OCI-LY7 (cell line): ENCODE results near the gene SLC9A7. TPM values are rescaled to one million over a fixed set of nuclear protein-coding genes. Genes with fewer than 3 reads are reported as not detected.

Experiments used
- BruUV-seq: library from RNA; stranded (reverse); fragments of 400-500 nt; replicated peaks from 2 replicates; lab custom pipeline; 2021; lab: Mats Ljungman, UMichigan
- CTCF ChIA-PET: fragments of 300-600 bp; sonication (Branson Sonifier 250); formaldehyde crosslinking; loops from one replicate; lab custom pipeline; 2022; ENCODE audit warnings: antibody characterized with exemption; ENCODE audit not compliant: unreplicated experiment; lab: Charles Lee
- POLR2A ChIA-PET: fragments of 300-600 bp; sonication (Branson Sonifier 250); formaldehyde crosslinking; loops from one replicate; lab custom pipeline; 2022; ENCODE audit warnings: antibody characterized with exemption; lab: Charles Lee
- DNase-seq: peaks from one replicate; pipeline ENCODE4 v3.0.0-alpha.2; 2015; ENCODE audit warnings: low spot score
- H2AFZ ChIP-seq: fragments of 200-600 bp; sonication (generic), shearing (Covaris generic); 2 replicates; pipeline ENCODE4 v1.6.1; 2014; ENCODE audit warnings: mild to moderate bottlenecking, antibody characterized with exemption, low read length, moderate library complexity
- H3K27ac ChIP-seq: fragments of 200-600 bp; sonication (generic); 2 replicates; pipeline ENCODE4 v1.5.1; 2014; ENCODE audit warnings: mixed run types, low read depth, mild to moderate bottlenecking, moderate library complexity, low read length, inconsistent platforms; ENCODE audit not compliant: poor library complexity, severe bottlenecking
- H3K36me3 ChIP-seq: fragments of 200-600 bp; sonication (generic); 2 replicates; pipeline ENCODE4 v1.6.1; 2014; ENCODE audit warnings: mild to moderate bottlenecking, antibody characterized with exemption, low read length, moderate library complexity, mixed read lengths; ENCODE audit not compliant: insufficient read depth
- H3K4me1 ChIP-seq: fragments of 200-600 bp; sonication (generic); 2 replicates; pipeline ENCODE4 v1.5.1; 2014; ENCODE audit warnings: mild to moderate bottlenecking, low read length; ENCODE audit not compliant: insufficient read depth, poor library complexity, severe bottlenecking
- H3K4me2 ChIP-seq: fragments of 200-600 bp; sonication (generic); 2 replicates; pipeline ENCODE4 v1.6.1; 2014; ENCODE audit warnings: mild to moderate bottlenecking, low read length
- H3K4me3 ChIP-seq: fragments of 200-600 bp; sonication (generic); 2 replicates; pipeline ENCODE4 v1.5.1; 2014; ENCODE audit warnings: mild to moderate bottlenecking, low read depth, low read length; ENCODE audit not compliant: poor library complexity, severe bottlenecking
- H3K79me2 ChIP-seq: fragments of 200-600 bp; sonication (generic); 2 replicates; pipeline ENCODE4 v1.6.1; 2016; ENCODE audit warnings: low read depth, mild to moderate bottlenecking, low read length, moderate library complexity, mixed read lengths; ENCODE audit not compliant: insufficient read depth
- H3K9me2 ChIP-seq: fragments of 200-600 bp; sonication (generic); 2 replicates; pipeline ENCODE4 v1.6.1; 2016; ENCODE audit warnings: mild to moderate bottlenecking, low read length, mixed read lengths; ENCODE audit not compliant: insufficient read depth
- H3K9me3 ChIP-seq: fragments of 200-600 bp; sonication (generic); 2 replicates; pipeline ENCODE4 v1.6.1; 2014; ENCODE audit warnings: mild to moderate bottlenecking, mixed run types, low read length, mixed read lengths
- H4K20me1 ChIP-seq: fragments of 200-600 bp; sonication (generic); 2 replicates; pipeline ENCODE4 v1.6.1; 2014; ENCODE audit warnings: mild to moderate bottlenecking, antibody characterized with exemption, low read length, moderate library complexity, mixed read lengths; ENCODE audit not compliant: insufficient read depth
- EZH2phosphoT487 ChIP-seq: fragments of 200-600 bp; sonication (generic); IDR thresholded peaks from 2 replicates; pipeline ENCODE4 v1.6.1; 2018; ENCODE audit warnings: low read depth, borderline replicate concordance, mild to moderate bottlenecking, mixed run types, antibody characterized with exemption, low read length, moderate library complexity, mixed read lengths
- intact Hi-C: fragments of 100-400 bp; cut with micrococcal nuclease; formaldehyde crosslinking; loops from one replicate; pipeline ENCODE4 v1.10.0; 2022; ENCODE audit not compliant: unreplicated experiment
- total RNA-seq, 2 experiments: library from RNA; depleted of rRNA in 1 of 2; stranded (reverse); fragments of >200 nt in 1 of 2; shearing (Covaris generic) in 1 of 2; gene quantifications; 2 replicates each; pipeline ENCODE4 v1.2.3, GENCODE V29; 2014 to 2022
- TF ChIP-seq, protein P1 (sequence below): fragments of 200-600 bp; sonication (generic); conservative IDR thresholded peaks from 2 replicates; pipeline ENCODE4 v1.5.1; 2014; ENCODE audit warnings: mild to moderate bottlenecking, antibody characterized with exemption, low read length, moderate library complexity, mixed read lengths

Gene SLC9A7
- total RNA-seq, 2 experiments from 2014 or later: 40.5 to 59.6 TPM

DNA sequence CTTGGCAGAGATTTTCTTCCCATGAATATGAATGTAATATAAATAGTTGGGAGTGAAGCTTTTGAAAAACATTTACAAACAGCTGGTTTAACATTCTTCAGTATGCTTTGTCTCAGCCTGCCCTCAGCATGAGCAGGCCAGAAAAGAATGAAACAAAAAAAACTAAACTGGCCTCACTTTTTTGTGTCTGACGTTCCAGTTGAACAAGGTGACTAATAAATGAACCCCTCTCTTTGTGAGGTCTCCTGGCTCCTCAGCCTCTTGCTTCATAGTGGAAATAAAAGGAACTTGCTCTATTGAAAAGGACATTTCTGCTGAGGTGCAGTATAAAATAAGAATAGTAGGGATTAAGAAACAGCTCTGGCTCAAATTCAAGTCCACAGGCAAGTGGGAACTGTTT is 176.0 kb downstream of the SLC9A7 start:
- TF ChIP-seq, protein P1, sequence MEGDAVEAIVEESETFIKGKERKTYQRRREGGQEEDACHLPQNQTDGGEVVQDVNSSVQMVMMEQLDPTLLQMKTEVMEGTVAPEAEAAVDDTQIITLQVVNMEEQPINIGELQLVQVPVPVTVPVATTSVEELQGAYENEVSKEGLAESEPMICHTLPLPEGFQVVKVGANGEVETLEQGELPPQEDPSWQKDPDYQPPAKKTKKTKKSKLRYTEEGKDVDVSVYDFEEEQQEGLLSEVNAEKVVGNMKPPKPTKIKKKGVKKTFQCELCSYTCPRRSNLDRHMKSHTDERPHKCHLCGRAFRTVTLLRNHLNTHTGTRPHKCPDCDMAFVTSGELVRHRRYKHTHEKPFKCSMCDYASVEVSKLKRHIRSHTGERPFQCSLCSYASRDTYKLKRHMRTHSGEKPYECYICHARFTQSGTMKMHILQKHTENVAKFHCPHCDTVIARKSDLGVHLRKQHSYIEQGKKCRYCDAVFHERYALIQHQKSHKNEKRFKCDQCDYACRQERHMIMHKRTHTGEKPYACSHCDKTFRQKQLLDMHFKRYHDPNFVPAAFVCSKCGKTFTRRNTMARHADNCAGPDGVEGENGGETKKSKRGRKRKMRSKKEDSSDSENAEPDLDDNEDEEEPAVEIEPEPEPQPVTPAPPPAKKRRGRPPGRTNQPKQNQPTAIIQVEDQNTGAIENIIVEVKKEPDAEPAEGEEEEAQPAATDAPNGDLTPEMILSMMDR: no peak
- no peak for TF ChIP-seq EZH2phosphoT487
- Histone ChIP-seq H3K4me2 (no peak overlapping the region), H3K36me3 (peaks cover under 1% of the 10 kb centered on the region; the same call in 1 of the 2 replicates), H3K9me3 (no peaks in the 10 kb centered on the region), H3K79me2 (no peaks in the 10 kb centered on the region; the same call in 1 of the 2 replicates), H4K20me1 (no peaks in the 10 kb centered on the region), H3K9me2 (no peaks in the 10 kb centered on the region), H2AFZ (no peak overlapping the region), H3K27ac (no peak overlapping the region), H3K4me1 (peaks cover 17% of the 10 kb centered on the region), H3K4me3 (no peak overlapping the region)
- no TSS peak for BruUV-seq
- POLR2A ChIA-PET: interaction anchor here (0.8 kb wide), 1 partner anchor 194 kb away, joined by 3 read pairs; no protein-coding TSS in a partner anchor
- CTCF ChIA-PET: no interaction called here
- intact Hi-C loops: no loop called here
- DNase-seq: no peak

DNA sequence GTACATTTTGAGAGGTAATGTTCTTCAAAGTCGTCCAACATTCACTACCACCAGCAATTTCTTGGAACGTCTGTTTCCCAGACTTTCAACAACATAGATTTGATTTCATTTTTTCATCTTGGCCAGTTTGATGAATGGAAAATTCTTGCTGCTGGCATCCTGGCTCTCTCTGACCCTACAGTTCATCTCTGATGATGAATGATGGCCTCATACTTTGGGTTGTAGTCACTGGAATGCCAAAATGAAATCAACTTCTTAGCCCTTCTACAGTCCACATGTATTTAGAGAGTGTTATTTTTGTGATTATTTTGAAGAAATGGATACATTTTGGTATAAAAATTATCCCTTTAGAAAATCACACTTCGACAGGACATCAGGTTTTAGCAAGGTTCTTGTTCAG is 176.6 kb downstream of the SLC9A7 start:
- Histone ChIP-seq H2AFZ (no peak overlapping the region), H3K27ac (no peak overlapping the region), H4K20me1 (no peaks in the 10 kb centered on the region), H3K36me3 (peaks cover 5% of the 10 kb centered on the region; the same call in 1 of the 2 replicates), H3K9me2 (no peaks in the 10 kb centered on the region), H3K4me3 (no peak overlapping the region), H3K4me1 (peaks cover 10% of the 10 kb centered on the region), H3K79me2 (no peaks in the 10 kb centered on the region), H3K9me3 (no peaks in the 10 kb centered on the region), H3K4me2 (no peak overlapping the region)
- TF ChIP-seq, protein P1: no peak
- POLR2A ChIA-PET: no interaction called here
- CTCF ChIA-PET: no interaction called here
- intact Hi-C loops: no loop called here
- BruUV-seq: no TSS peak
- DNase-seq: no peak

DNA sequence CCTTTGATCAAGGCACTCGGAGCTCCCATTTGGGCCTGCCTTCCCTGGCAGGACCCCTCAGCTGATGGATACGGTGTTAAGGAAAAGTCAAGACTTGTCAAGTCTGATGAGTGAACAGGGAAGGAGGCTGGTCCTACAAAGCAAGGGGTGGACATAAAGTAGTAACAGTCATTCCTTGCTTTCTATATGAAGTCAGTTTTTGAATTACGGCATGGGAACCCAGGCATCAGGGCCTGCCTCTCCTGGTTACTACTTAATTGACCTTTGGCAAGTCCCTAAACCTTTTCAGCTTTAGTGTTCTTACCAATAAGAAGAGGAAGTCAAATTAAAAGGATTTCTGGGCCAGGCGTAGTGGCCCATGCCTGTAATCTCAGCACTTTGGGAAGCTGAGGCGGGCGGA is 178.3 kb downstream of the SLC9A7 start:
- Histone ChIP-seq H3K4me2 (no peak overlapping the region), H4K20me1 (no peaks in the 10 kb centered on the region), H3K27ac (no peak overlapping the region), H3K9me2 (no peaks in the 10 kb centered on the region), H3K79me2 (peaks cover 5% of the 10 kb centered on the region; the same call in 1 of the 2 replicates), H3K9me3 (no peaks in the 10 kb centered on the region), H3K36me3 (peaks cover 5% of the 10 kb centered on the region; the same call in 1 of the 2 replicates), H2AFZ (no peak overlapping the region), H3K4me1 (peaks cover 9% of the 10 kb centered on the region), H3K4me3 (no peak overlapping the region)
- ChIA-PET POLR2A (interaction anchor here (0.6 kb wide), 1 partner anchor 96 kb away, joined by 3 read pairs; no protein-coding TSS in a partner anchor), CTCF (no interaction called here)
- intact Hi-C loops: no loop called here
- BruUV-seq: no TSS peak
- DNase-seq: no peak
- TF ChIP-seq, protein P1: no peak
- TF ChIP-seq EZH2phosphoT487: no peak
